Sigmoid colon (tissue), 7 donors: ENCODE data around the gene SUMO2. TPM values are rescaled to one million over a fixed set of nuclear protein-coding genes. Genes with fewer than 3 reads are reported as not detected.
A peak's percentile ranks its signal among the peaks of the same experiment; 100 is the strongest.

ENCODE experiments used
- DNase-seq: peaks from one replicate; pipeline ENCODE4 v3.0.0-alpha.2; 2019
- H3K27ac ChIP-seq, 4 donors: fragments of 200-600 bp; sonication (generic); one replicate each; pipeline ENCODE4 v1.5.1; 2016 to 2019; ENCODE audit warnings: mild to moderate bottlenecking in 1 of 4
- H3K27me3 ChIP-seq, 3 donors: fragments of 200-600 bp; sonication (generic); one replicate each; pipeline ENCODE4 v1.5.1; 2019; ENCODE audit warnings: mild to moderate bottlenecking in 1 of 3
- H3K36me3 ChIP-seq, 4 donors: fragments of 200-600 bp; sonication (generic); one replicate each; pipeline ENCODE4 v1.5.1; 2016 to 2019
- H3K4me1 ChIP-seq, 4 donors: fragments of 200-600 bp; sonication (generic); one replicate each; pipeline ENCODE4 v1.5.1; 2017 to 2019
- H3K4me3 ChIP-seq, 4 donors: fragments of 200-600 bp; sonication (generic); one replicate each; pipeline ENCODE4 v1.5.1; 2017 to 2019; ENCODE audit warnings: mild to moderate bottlenecking in 2 of 4, moderate library complexity in 1 of 4
- H3K9me3 ChIP-seq, 4 donors: fragments of 200-600 bp in 3 of 4; sonication (generic) in 3 of 4; one replicate each; pipeline versions ENCODE4 v1.5.1 to v1.6.1; 2013 to 2019
- EP300 ChIP-seq, 4 donors: sonication (generic); formaldehyde crosslinking; IDR thresholded peaks; one replicate each; pipeline ENCODE4 v1.6.1; 2017; ENCODE audit warnings: antibody characterized with exemption in 4 of 4
- POLR2A ChIP-seq, 2 donors: fragments of 450-650 bp; IDR thresholded peaks; one replicate each; pipeline ENCODE4 v1.6.1; 2016; ENCODE audit warnings: antibody characterized with exemption in 2 of 2, mild to moderate bottlenecking in 2 of 2, moderate library complexity in 2 of 2
- POLR2AphosphoS5 ChIP-seq, 4 donors: sonication (generic); formaldehyde crosslinking; IDR thresholded peaks; one replicate each; pipeline ENCODE4 v1.6.1; 2017; ENCODE audit warnings: antibody characterized with exemption in 4 of 4
- WGBS, 2 donors: extraction: QIAGEN DNeasy Blood & Tissue Kit; methylation state at CpG; one replicate each; pipeline ENCODE4 v1.1.7; 2013; 5-methylcytosine and 5-hydroxymethylcytosine counted together
- intact Hi-C: fragments of 100-400 bp; cut with DNase I; formaldehyde crosslinking; loops from one replicate; pipeline ENCODE4 v1.15.1; 2023
- polyA plus RNA-seq, 3 donors: library from polyadenylated mRNA; stranded (reverse); fragments of 200-250 nt; gene quantifications; one replicate each; pipeline ENCODE4 v1.2.3, GENCODE V29; 2013
- total RNA-seq, 4 donors: library from RNA; depleted of rRNA; stranded (reverse); fragments of >200 nt; gene quantifications; one replicate each; pipeline ENCODE4 v1.1.0, GENCODE V29; 2016
- TF ChIP-seq, protein P1 (sequence below), 4 experiments: fragments of 450-650 bp in 3 of 4; fragments of 200-600 bp in 1 of 4; IDR thresholded peaks; one replicate each; pipeline ENCODE4 v1.5.1; 2016 to 2019; ENCODE audit warnings: antibody characterized with exemption in 4 of 4, mild to moderate bottlenecking in 3 of 4, moderate library complexity in 2 of 4
- donor health status: healthy with polysubstance abuse.
- donor health status: Bipolar disorder and iron deficiency.
- donor health status: healthy.

Gene SUMO2
- total and polyA plus RNA-seq, 7 donors: 63.0 to 130 (median 97.4) TPM

- no peaks in the 10 kb centered on the region for H3K27me3 ChIP-seq
- H3K36me3 ChIP-seq: peaks cover 2 to 20% (median 7%) of the 10 kb centered on the region in 4 donors
- 1% methylated on average over 33 of the region's 33 CpGs for WGBS, 2 donors
- peak overlapping the region; percentile 92 to 99 (median 98) for H3K27ac ChIP-seq
- DNase-seq: no peak
- H3K9me3 ChIP-seq: no peaks in the 10 kb centered on the region
- peaks cover 0 to 37% (median 25%) of the 10 kb centered on the region in 4 donors for H3K4me1 ChIP-seq
- H3K4me3 ChIP-seq: peak overlapping the region; percentile 79 to 100 (median 100)
- no peak for TF ChIP-seq POLR2AphosphoS5 (IDR thresholded peaks at IDR 0.05)
- TF ChIP-seq EP300 (IDR thresholded peaks at IDR 0.05): no peak
- TF ChIP-seq, protein P1, sequence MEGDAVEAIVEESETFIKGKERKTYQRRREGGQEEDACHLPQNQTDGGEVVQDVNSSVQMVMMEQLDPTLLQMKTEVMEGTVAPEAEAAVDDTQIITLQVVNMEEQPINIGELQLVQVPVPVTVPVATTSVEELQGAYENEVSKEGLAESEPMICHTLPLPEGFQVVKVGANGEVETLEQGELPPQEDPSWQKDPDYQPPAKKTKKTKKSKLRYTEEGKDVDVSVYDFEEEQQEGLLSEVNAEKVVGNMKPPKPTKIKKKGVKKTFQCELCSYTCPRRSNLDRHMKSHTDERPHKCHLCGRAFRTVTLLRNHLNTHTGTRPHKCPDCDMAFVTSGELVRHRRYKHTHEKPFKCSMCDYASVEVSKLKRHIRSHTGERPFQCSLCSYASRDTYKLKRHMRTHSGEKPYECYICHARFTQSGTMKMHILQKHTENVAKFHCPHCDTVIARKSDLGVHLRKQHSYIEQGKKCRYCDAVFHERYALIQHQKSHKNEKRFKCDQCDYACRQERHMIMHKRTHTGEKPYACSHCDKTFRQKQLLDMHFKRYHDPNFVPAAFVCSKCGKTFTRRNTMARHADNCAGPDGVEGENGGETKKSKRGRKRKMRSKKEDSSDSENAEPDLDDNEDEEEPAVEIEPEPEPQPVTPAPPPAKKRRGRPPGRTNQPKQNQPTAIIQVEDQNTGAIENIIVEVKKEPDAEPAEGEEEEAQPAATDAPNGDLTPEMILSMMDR (IDR thresholded peaks at IDR 0.05): no peak
- TF ChIP-seq POLR2A (IDR thresholded peaks at IDR 0.05): no peak
- intact Hi-C loops: loop anchor here (5.0 kb wide), 3 partner anchors 50 to 135 kb away; partner anchors contain the start of genes ATP5PD, KCTD2 and NT5C
Measured at GRCh38 chr17:75182319-75182568, 515 bp downstream of the SUMO2 start.

DNA sequence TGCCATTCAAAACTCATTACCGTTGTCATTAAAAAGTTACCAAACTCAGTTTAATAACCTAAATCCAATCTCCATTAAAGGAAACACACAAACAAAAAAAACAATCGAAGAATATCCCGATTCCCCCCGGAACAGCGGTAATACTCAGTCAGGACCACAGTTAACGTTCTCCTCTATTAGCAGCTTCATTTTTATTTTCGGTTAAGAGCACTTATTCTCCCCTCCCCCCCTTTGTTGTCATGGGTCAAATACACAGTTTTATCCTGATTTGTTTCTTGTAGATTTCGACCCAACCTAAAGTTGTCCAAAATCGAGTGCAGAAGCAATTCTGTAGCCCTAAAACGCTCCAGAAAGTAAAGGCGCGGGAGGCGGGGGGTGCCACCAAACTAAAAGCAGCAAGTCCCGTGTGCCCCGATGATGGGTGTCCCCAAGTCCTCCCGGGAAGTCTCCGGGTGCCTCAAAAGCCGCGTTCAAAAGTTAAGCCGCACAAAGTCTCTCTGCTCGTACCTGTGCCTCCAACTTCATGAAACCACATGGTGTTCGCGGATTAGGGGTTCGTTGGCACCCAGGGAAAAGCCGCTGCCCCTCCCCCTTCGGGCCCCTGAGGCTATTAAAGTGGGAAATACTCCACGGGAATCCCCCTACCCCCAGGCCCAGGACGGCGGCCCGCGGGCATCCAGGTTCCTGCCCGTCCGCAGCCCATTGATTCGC lies 996 bp downstream of the SUMO2 start:
- no peaks in the 10 kb centered on the region for H3K27me3 ChIP-seq
- H3K4me1 ChIP-seq: peaks cover 0 to 37% (median 25%) of the 10 kb centered on the region in 4 donors
- TF ChIP-seq, protein P1 (IDR thresholded peaks at IDR 0.05): no peak
- H3K27ac ChIP-seq: peak overlapping the region; percentile 92 to 99 (median 98)
- H3K36me3 ChIP-seq: peaks cover 4 to 25% (median 10%) of the 10 kb centered on the region in 4 donors
- WGBS, 2 donors: 1% methylated on average over 34 of the region's 34 CpGs
- DNase-seq: no peak
- no peaks in the 10 kb centered on the region for H3K9me3 ChIP-seq
- intact Hi-C loops: loop anchor here (5.0 kb wide), 3 partner anchors 49 to 134 kb away; partner anchors contain the start of genes ATP5PD, KCTD2 and NT5C
- H3K4me3 ChIP-seq: peak overlapping the region; percentile 79 to 100 (median 100)

- Histone ChIP-seq H3K4me1 (peaks cover 0 to 37% (median 25%) of the 10 kb centered on the region in 4 donors), H3K4me3 (peak overlapping the region; percentile 79 to 100 (median 100)), H3K36me3 (peaks cover 4 to 31% (median 13%) of the 10 kb centered on the region in 4 donors), H3K27ac (peak overlapping the region; percentile 92 to 99 (median 98)), H3K9me3 (no peaks in the 10 kb centered on the region), H3K27me3 (no peaks in the 10 kb centered on the region)
- 8 to 10% methylated on average over 8 of the region's 8 CpGs for WGBS, 2 donors
- no peak for DNase-seq
- no peak for TF ChIP-seq EP300 (IDR thresholded peaks at IDR 0.05)
- TF ChIP-seq, protein P1 (IDR thresholded peaks at IDR 0.05): no peak
- TF ChIP-seq POLR2AphosphoS5 (IDR thresholded peaks at IDR 0.05): no peak
- no peak for TF ChIP-seq POLR2A (IDR thresholded peaks at IDR 0.05)
- intact Hi-C loops: loop anchor here (5.0 kb wide), 3 partner anchors 49 to 134 kb away; partner anchors contain the start of genes ATP5PD, KCTD2 and NT5C
Measured at GRCh38 chr17:75181110-75181509, 1.6 kb downstream of the SUMO2 start.

DNA sequence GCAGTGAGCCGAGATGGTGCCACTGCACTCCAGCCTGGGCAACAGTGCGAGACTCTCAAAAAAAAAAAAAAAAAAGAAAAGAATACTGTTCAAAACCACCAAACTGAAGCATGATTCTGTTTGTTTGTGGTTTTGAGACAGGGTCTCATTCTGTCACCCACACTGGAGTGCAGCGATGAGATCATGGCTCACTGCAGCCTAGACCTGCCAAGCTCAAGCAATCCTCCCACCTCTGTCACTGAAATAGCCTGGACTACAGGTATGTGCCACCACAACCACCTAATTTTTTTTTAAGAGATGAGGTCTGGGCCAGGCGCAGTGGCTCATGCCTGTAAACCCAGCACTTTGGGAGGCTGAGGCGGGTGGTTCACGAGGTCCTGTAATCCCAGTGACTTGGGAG lies 4.3 kb downstream of the SUMO2 start:
- 86 to 92% methylated on average over 6 of the region's 6 CpGs for WGBS, 2 donors
- intact Hi-C loops: no loop called here
- peaks cover 0 to 33% (median 23%) of the 10 kb centered on the region in 4 donors for H3K4me1 ChIP-seq

More for the DNA sequence above, 4.3 kb downstream of the SUMO2 start:
- no peaks in the 10 kb centered on the region for H3K27me3 ChIP-seq
- H3K4me3 ChIP-seq: no peak overlapping the region
- H3K36me3 ChIP-seq: peaks cover 16 to 58% (median 38%) of the 10 kb centered on the region in 4 donors
- no peak for TF ChIP-seq EP300 (IDR thresholded peaks at IDR 0.05)
- no peak for TF ChIP-seq POLR2AphosphoS5 (IDR thresholded peaks at IDR 0.05)
- no peak for TF ChIP-seq POLR2A (IDR thresholded peaks at IDR 0.05)
- TF ChIP-seq, protein P1 (IDR thresholded peaks at IDR 0.05): no peak
- no peak overlapping the region for H3K27ac ChIP-seq
- no peaks in the 10 kb centered on the region for H3K9me3 ChIP-seq
- no peak for DNase-seq
